ENCODE results near the gene DCAF10.

- TF ChIP-seq ZNF777 (CRISPR knock-in tag; IDR thresholded peaks at IDR 0.05) (no peak), ZNF318 (CRISPR knock-in tag; IDR thresholded peaks at IDR 0.05) (no peak), ZNF879 (CRISPR knock-in tag; IDR thresholded peaks at IDR 0.05) (no peak), GTF2F1 (IDR thresholded peaks at IDR 0.05; ENCODE audit: low read length) (no peak), SNAPC5 (CRISPR knock-in tag; IDR thresholded peaks at IDR 0.05; ENCODE audit: borderline replicate concordance) (no peak), FOXA1 (IDR thresholded peaks at IDR 0.05) (no peak), FOXA1 (CRISPR knock-in tag; IDR thresholded peaks at IDR 0.05) (no peak), CTCF (CRISPR knock-in tag; IDR thresholded peaks at IDR 0.05) (no peak), SNAPC2 (CRISPR knock-in tag; IDR thresholded peaks at IDR 0.05) (no peak), ZNF160 (CRISPR knock-in tag; IDR thresholded peaks at IDR 0.05) (no peak), YY1 (IDR thresholded peaks at IDR 0.05; ENCODE audit: insufficient read depth, insufficient replicate concordance, low read depth, low read length) (no peak), ETV6 (CRISPR knock-in tag; conservative IDR thresholded peaks at IDR 0.05) (no peak), POGK (CRISPR knock-in tag; conservative IDR thresholded peaks at IDR 0.05) (no peak), ATF3 (CRISPR knock-in tag; IDR thresholded peaks at IDR 0.05) (no peak)
Measured at GRCh38 chr9:37889536-37889935, 88.9 kb downstream of the DCAF10 start.

Data from HepG2 (cell line).